Smooth muscle cell (in vitro differentiated cells): ENCODE measurements around the gene C12orf75. TPM values are rescaled to one million over a fixed set of nuclear protein-coding genes. Genes with fewer than 3 reads are reported as not detected.
A peak's percentile ranks its signal among the peaks of the same experiment; 100 is the strongest.
"Not testable (repeated sequence)": the region's sequence is repeated elsewhere in the genome, so short reads cannot be mapped to it uniquely, and the experiment has no call there.

Experiments used
- DNase-seq: peaks from one replicate; lab custom pipeline; 2025; ENCODE audit not compliant: unreplicated experiment; lab: John Stamatoyannopoulos, UW
- H2AFZ ChIP-seq: fragments of 200-600 bp; sonication (generic); 2 replicates; pipeline ENCODE4 v1.6.0; 2016; ENCODE audit warnings: antibody characterized with exemption, low read depth, mild to moderate bottlenecking
- H3F3A ChIP-seq: fragments of 200-600 bp; sonication (generic); 2 replicates; pipeline ENCODE4 v1.6.0; 2017; ENCODE audit warnings: antibody characterized with exemption, low read depth
- H3K27ac ChIP-seq: fragments of 200-600 bp; sonication (generic); 2 replicates; pipeline ENCODE4 v1.5.1; 2016; ENCODE audit warnings: low read depth, mild to moderate bottlenecking
- H3K27me3 ChIP-seq: fragments of 200-600 bp; sonication (generic); 2 replicates; pipeline ENCODE4 v1.6.1; 2016; ENCODE audit warnings: low read depth, mild to moderate bottlenecking
- H3K36me3 ChIP-seq: fragments of 200-600 bp; sonication (generic); 2 replicates; pipeline ENCODE4 v1.5.1; 2016; ENCODE audit warnings: low read depth
- H3K4me1 ChIP-seq: fragments of 200-600 bp; sonication (generic); 2 replicates; pipeline ENCODE4 v1.5.1; 2016; ENCODE audit warnings: low read depth
- H3K4me2 ChIP-seq: fragments of 200-600 bp; sonication (generic); 2 replicates; pipeline ENCODE4 v1.6.0; 2016; ENCODE audit warnings: mild to moderate bottlenecking
- H3K4me3 ChIP-seq: fragments of 200-600 bp; sonication (generic); 2 replicates; pipeline ENCODE4 v1.5.1; 2016; ENCODE audit warnings: mild to moderate bottlenecking
- H3K79me2 ChIP-seq: fragments of 200-600 bp; sonication (generic); 2 replicates; pipeline ENCODE4 v1.6.0; 2016; ENCODE audit warnings: low read depth, mild to moderate bottlenecking
- H3K9ac ChIP-seq: fragments of 200-600 bp; sonication (generic); 2 replicates; pipeline ENCODE4 v1.6.0; 2016; ENCODE audit warnings: low read depth
- H3K9me3 ChIP-seq: fragments of 200-600 bp; sonication (generic); replicated peaks from 2 replicates; pipeline ENCODE4 v1.5.1; 2016; ENCODE audit warnings: low read depth
- H4K20me1 ChIP-seq: fragments of 200-600 bp; sonication (generic); 2 replicates; pipeline ENCODE4 v1.6.0; 2016; ENCODE audit warnings: low read depth
- CTCF ChIP-seq: fragments of 200-600 bp; sonication (generic); IDR thresholded peaks from 2 replicates; pipeline ENCODE4 v1.5.1; 2017; ENCODE audit warnings: borderline replicate concordance, mild to moderate bottlenecking, antibody characterized with exemption; ENCODE audit not compliant: insufficient read depth, poor library complexity, severe bottlenecking
- WGBS: methylation state at CpG from one replicate; pipeline ENCODE4 v1.1.7; 2016; ENCODE audit warnings: low lambda C conversion rate; 5-methylcytosine and 5-hydroxymethylcytosine counted together
- polyA plus RNA-seq: library from polyadenylated mRNA; unstranded; fragments of >200 nt; fragmentation: Nextera tagmentation; extraction: Ambion mirVana; gene quantifications from 2 replicates; pipeline ENCODE4 v1.2.1, GENCODE V29; 2016
- total RNA-seq: library from RNA; depleted of rRNA; stranded (reverse); fragments of >200 nt; gene quantifications from 2 replicates; pipeline ENCODE4 v1.2.3, GENCODE V29; 2014

C12orf75 gene
- total and polyA plus RNA-seq, 2 experiments from 2014 or later = 201 to 309 TPM

GRCh38 chr12:105313755-105314154 is 16.7 kb upstream of the C12orf75 start:
- H3K9me3 ChIP-seq, H3K27ac ChIP-seq, H3K27me3 ChIP-seq, H4K20me1 ChIP-seq, H3K9ac ChIP-seq, DNase-seq, H3K36me3 ChIP-seq, H2AFZ ChIP-seq, H3K4me3 ChIP-seq, H3K4me2 ChIP-seq, H3K79me2 ChIP-seq, H3K4me1 ChIP-seq: not testable (repeated sequence)
- H3F3A ChIP-seq = peaks cover 11% of the 10 kb centered on the region
- 75% methylated on average over 8 of the region's 8 CpGs for WGBS

- no peak for TF ChIP-seq CTCF
- H3K27ac ChIP-seq = peak overlapping the region; percentile 90
- no peak overlapping the region for H2AFZ ChIP-seq
- WGBS = 84% methylated on average over 2 of the region's 2 CpGs
- no peaks in the 10 kb centered on the region for H3K36me3 ChIP-seq
- no peak for DNase-seq
- no peak overlapping the region for H3K4me3 ChIP-seq
- H3K4me1 ChIP-seq = peaks cover 3% of the 10 kb centered on the region
- no peak overlapping the region for H3K9ac ChIP-seq
- no peaks in the 10 kb centered on the region for H3K27me3 ChIP-seq
- H4K20me1 ChIP-seq = no peaks in the 10 kb centered on the region
- H3K79me2 ChIP-seq = no peaks in the 10 kb centered on the region
- no peaks in the 10 kb centered on the region for H3K9me3 ChIP-seq
- H3K4me2 ChIP-seq = no peak overlapping the region
- peaks cover 11% of the 10 kb centered on the region for H3F3A ChIP-seq
These were observed 15.4 kb upstream of the C12orf75 start for GRCh38 chr12:105315130-105315529.

- 83% methylated on average over 6 of the region's 6 CpGs for WGBS
- Histone ChIP-seq H3K4me1 (peaks cover 3% of the 10 kb centered on the region), H3F3A (peaks cover 11% of the 10 kb centered on the region)
These were observed 14.8 kb upstream of the C12orf75 start for GRCh38 chr12:105315726-105316125.

More at GRCh38 chr12:105315726-105316125, 14.8 kb upstream of the C12orf75 start:
- no peak for TF ChIP-seq CTCF
- DNase-seq = no peak
- Histone ChIP-seq H3K27ac (peak overlapping the region; percentile 90), H4K20me1 (no peaks in the 10 kb centered on the region), H2AFZ (no peak overlapping the region), H3K36me3 (no peaks in the 10 kb centered on the region), H3K4me3 (no peak overlapping the region), H3K9ac (no peak overlapping the region), H3K9me3 (no peaks in the 10 kb centered on the region), H3K27me3 (no peaks in the 10 kb centered on the region), H3K79me2 (no peaks in the 10 kb centered on the region), H3K4me2 (no peak overlapping the region)
